Putamen (tissue), 1 donor: ENCODE results near the gene AFM.

ENCODE experiments used
- DNase-seq: peaks from one replicate; pipeline ENCODE4 v3.0.0-alpha.2; 2016; ENCODE audit warnings: low spot score

The AFM gene

GRCh38 chr4:73481358-73481757, at the start of gene AFM:
AFM (plus strand) TSS chr4:73481745; CDS start chr4:73481776, 31 bp downstream.
- no peak for DNase-seq

GRCh38 chr4:73431813-73432168, 49.8 kb upstream of the AFM start:
- DNase-seq: no peak

- no peak for DNase-seq
These were observed 49.2 kb upstream of the AFM start for GRCh38 chr4:73432169-73433000.

GRCh38 chr4:73433140-73433539, 48.4 kb upstream of the AFM start:
- DNase-seq: no peak

GRCh38 chr4:73434311-73434710, 47.2 kb upstream of the AFM start:
- DNase-seq: no peak

GRCh38 chr4:73435984-73436383, 45.6 kb upstream of the AFM start, which contains the start of gene AFP:
AFP (plus strand) TSS chr4:73436221; CDS start chr4:73436263, 42 bp downstream.
- DNase-seq: no peak

GRCh38 chr4:73436674-73437557, 44.6 kb upstream of the AFM start:
- DNase-seq: no peak

- DNase-seq: no peak
These were observed 44.0 kb upstream of the AFM start for GRCh38 chr4:73437558-73437956.

GRCh38 chr4:73438048-73438447, 43.5 kb upstream of the AFM start:
- no peak for DNase-seq

- DNase-seq: no peak
These were observed 42.8 kb upstream of the AFM start for GRCh38 chr4:73438582-73439215.

- DNase-seq: no peak
These were observed 42.1 kb upstream of the AFM start for GRCh38 chr4:73439445-73439844.

- DNase-seq: no peak
These were observed 41.6 kb upstream of the AFM start for GRCh38 chr4:73439991-73440390.

GRCh38 chr4:73440653-73441052, 40.9 kb upstream of the AFM start:
- no peak for DNase-seq

GRCh38 chr4:73442275-73442674, 39.3 kb upstream of the AFM start:
- DNase-seq: no peak

- DNase-seq: no peak
These were observed 38.3 kb upstream of the AFM start for GRCh38 chr4:73443224-73443623.

- DNase-seq: no peak
These were observed 35.9 kb upstream of the AFM start for GRCh38 chr4:73445383-73446335.

GRCh38 chr4:73446336-73446938, 35.1 kb upstream of the AFM start:
- DNase-seq: peak; percentile 28

- no peak for DNase-seq
These were observed 33.9 kb upstream of the AFM start for GRCh38 chr4:73447671-73448070.

- DNase-seq: no peak
These were observed 32.9 kb upstream of the AFM start for GRCh38 chr4:73448448-73449203.

GRCh38 chr4:73450398-73451004, 31.0 kb upstream of the AFM start:
- no peak for DNase-seq
